ENCODE results near the gene SLC10A2. TPM values are rescaled to one million over a fixed set of nuclear protein-coding genes. Genes with fewer than 3 reads are reported as not detected.

Gene SLC10A2
- total and polyA plus RNA-seq, 2 donors: under 0.01 to 0.07 TPM

DNA sequence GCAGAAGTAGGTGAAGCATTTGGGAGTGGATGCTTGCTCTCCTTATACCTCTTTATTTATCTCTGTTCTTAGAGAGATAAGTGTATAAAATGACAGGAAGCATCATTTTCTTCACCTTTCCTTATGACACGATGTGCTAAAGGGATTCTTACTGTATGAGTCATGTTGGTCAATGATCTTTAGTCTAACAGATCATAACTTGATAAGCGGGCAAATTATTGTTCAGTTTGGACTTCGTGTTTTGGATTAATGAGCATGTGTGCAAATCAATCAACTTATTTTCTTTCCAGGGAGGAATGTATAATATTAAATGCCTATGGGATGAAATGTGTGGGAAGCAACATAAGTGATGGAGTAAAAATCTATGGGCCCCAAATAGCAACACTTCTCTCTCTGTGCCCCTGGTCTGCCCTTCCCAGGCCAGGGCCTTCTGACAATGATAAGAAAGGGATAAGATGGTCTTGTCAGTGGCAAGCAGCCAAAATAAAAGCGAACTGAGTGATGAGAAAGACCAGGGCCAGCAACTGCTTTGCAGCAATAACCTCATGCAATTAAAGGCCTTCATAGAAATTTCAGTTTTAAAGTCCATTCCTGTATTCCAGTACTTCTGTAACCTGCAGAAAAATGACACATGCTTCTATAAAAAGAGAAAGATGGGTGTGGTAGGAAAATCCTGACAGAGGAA lies 61.4 kb downstream of the SLC10A2 start:
- Histone ChIP-seq H3K4me3 (ENCODE audit: low read length in 2 of 2) (no peak overlapping the region), H3K27ac (ENCODE audit: low read depth in 1 of 2, low read length in 1 of 2) (no peak overlapping the region), H3K27me3 (ENCODE audit: control insufficient read depth in 2 of 2, insufficient read depth in 1 of 2, low read length in 1 of 2) (no peaks in the 10 kb centered on the region), H3K4me1 (ENCODE audit: control insufficient read depth in 2 of 2, insufficient read depth in 2 of 2, low read length in 2 of 2) (no peaks in the 10 kb centered on the region), H3K9me3 (ENCODE audit: control insufficient read depth in 2 of 2, insufficient read depth in 1 of 2, low read length in 1 of 2) (no peaks in the 10 kb centered on the region), H3K36me3 (ENCODE audit: control insufficient read depth in 2 of 2, insufficient read depth in 2 of 2, low read length in 1 of 2) (no peaks in the 10 kb centered on the region)
- WGBS: 90% methylated on average over 4 of the region's 4 CpGs
- DNase-seq (ENCODE audit: low read depth in 6 of 9, low spot score in 9 of 9): no peak

DNA sequence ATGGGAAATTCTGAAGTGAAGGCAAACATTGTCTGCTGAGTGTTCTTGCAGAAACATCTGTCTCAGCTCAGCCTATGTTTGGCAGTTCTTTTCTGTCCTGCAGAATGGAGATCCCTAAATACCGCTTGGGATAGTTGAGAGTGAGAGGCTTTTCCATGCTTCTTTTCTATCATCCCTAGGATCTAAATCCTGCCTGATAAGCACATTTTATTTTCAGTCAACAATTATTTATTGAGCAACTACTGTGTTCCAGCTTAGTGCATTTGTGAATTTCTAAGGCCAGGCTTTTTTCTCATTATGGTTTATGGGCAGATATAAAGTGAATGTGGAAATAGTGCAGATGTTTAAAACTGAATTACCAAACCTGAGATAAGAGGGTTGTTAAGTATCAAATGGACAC lies 62.6 kb downstream of the SLC10A2 start:
- DNase-seq (ENCODE audit: low read depth in 6 of 9, low spot score in 9 of 9): no peak
- no peak overlapping the region for H3K4me3 ChIP-seq (ENCODE audit: low read length in 2 of 2)
- no peaks in the 10 kb centered on the region for H3K27me3 ChIP-seq (ENCODE audit: control insufficient read depth in 2 of 2, insufficient read depth in 1 of 2, low read length in 1 of 2)
- 96% methylated on average over 1 of the region's 1 CpG for WGBS
- no peak overlapping the region for H3K27ac ChIP-seq (ENCODE audit: low read depth in 1 of 2, low read length in 1 of 2)
- no peaks in the 10 kb centered on the region for H3K4me1 ChIP-seq (ENCODE audit: control insufficient read depth in 2 of 2, insufficient read depth in 2 of 2, low read length in 2 of 2)
- no peaks in the 10 kb centered on the region for H3K9me3 ChIP-seq (ENCODE audit: control insufficient read depth in 2 of 2, insufficient read depth in 1 of 2, low read length in 1 of 2)
- H3K36me3 ChIP-seq (ENCODE audit: control insufficient read depth in 2 of 2, insufficient read depth in 2 of 2, low read length in 1 of 2): no peaks in the 10 kb centered on the region

DNA sequence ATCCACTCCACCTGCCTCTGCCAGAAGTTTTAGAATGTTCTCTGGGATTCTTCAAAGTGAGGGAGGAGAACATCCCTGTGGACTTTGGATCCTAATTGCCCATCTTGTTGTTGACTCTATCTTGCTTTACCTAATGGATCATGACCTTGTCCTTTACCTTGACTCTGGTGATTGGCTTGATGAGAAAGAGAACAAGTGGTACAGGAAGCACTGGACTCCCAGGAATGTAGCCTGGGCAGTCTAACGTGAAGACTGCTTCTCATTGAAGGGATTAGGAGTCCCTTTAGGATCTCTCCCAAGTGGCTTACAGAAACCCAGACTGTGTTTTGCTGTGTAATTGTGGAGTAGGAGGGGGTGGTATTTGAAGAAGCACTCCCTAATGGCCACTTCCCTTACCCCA lies 63.9 kb downstream of the SLC10A2 start:
- no peaks in the 10 kb centered on the region for H3K27me3 ChIP-seq (ENCODE audit: control insufficient read depth in 2 of 2, insufficient read depth in 1 of 2, low read length in 1 of 2)
- H3K27ac ChIP-seq (ENCODE audit: low read depth in 1 of 2, low read length in 1 of 2): no peak overlapping the region
- no peaks in the 10 kb centered on the region for H3K36me3 ChIP-seq (ENCODE audit: control insufficient read depth in 2 of 2, insufficient read depth in 2 of 2, low read length in 1 of 2)
- no peak overlapping the region for H3K4me3 ChIP-seq (ENCODE audit: low read length in 2 of 2)
- WGBS: 89% methylated on average over 1 of the region's 1 CpG
- H3K4me1 ChIP-seq (ENCODE audit: control insufficient read depth in 2 of 2, insufficient read depth in 2 of 2, low read length in 2 of 2): no peaks in the 10 kb centered on the region
- no peak for DNase-seq (ENCODE audit: low read depth in 6 of 9, low spot score in 9 of 9)
- no peaks in the 10 kb centered on the region for H3K9me3 ChIP-seq (ENCODE audit: control insufficient read depth in 2 of 2, insufficient read depth in 1 of 2, low read length in 1 of 2)

DNA sequence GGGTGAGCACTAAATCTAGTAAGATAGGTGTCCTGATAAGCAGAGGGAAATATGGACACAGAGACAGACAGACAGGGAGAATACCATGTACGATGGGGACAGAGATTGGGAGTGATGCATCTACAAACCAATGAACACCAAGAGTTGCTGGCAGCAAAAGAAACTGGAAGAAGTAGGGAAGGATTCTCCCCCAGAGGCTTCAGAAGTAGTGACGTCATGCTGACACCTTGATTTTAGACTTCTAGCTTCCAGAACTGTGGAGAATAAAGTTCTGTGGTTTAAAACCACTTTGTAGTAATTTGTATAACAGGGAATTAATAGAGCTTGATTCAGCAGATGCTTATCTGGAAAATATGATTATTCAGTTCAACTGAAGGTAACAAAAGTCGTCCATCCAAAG lies 66.1 kb downstream of the SLC10A2 start:
- no peaks in the 10 kb centered on the region for H3K36me3 ChIP-seq (ENCODE audit: control insufficient read depth in 2 of 2, insufficient read depth in 2 of 2, low read length in 1 of 2)
- DNase-seq (ENCODE audit: low read depth in 6 of 9, low spot score in 9 of 9): no peak
- H3K27me3 ChIP-seq (ENCODE audit: control insufficient read depth in 2 of 2, insufficient read depth in 1 of 2, low read length in 1 of 2): no peaks in the 10 kb centered on the region
- peaks cover 0 to 4% of the 10 kb centered on the region in 2 donors for H3K9me3 ChIP-seq (ENCODE audit: control insufficient read depth in 2 of 2, insufficient read depth in 1 of 2, low read length in 1 of 2)
- no peak overlapping the region for H3K4me3 ChIP-seq (ENCODE audit: low read length in 2 of 2)
- H3K27ac ChIP-seq (ENCODE audit: low read depth in 1 of 2, low read length in 1 of 2): no peak overlapping the region
- 94% methylated on average over 3 of the region's 3 CpGs for WGBS
- H3K4me1 ChIP-seq (ENCODE audit: control insufficient read depth in 2 of 2, insufficient read depth in 2 of 2, low read length in 2 of 2): no peaks in the 10 kb centered on the region

DNA sequence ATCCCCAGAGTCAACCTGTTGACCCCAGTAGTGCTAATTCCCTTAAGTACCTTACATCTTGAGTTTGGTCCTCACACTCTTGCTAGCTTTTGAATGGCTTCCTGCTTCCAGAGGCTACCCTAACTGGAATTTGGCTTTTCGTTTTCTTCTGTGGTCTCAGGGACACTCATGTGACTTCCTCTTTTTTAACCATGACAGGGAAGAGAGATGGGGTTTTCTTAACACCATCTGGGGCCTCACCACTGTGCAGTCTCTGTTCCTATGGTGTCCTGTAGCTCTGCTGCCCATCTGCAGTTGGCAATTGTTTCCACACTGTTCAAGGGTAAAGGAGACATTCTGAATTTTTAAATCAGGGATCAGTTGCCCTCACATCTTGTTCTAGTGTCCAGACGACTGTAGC lies 66.7 kb downstream of the SLC10A2 start:
- no peaks in the 10 kb centered on the region for H3K4me1 ChIP-seq (ENCODE audit: control insufficient read depth in 2 of 2, insufficient read depth in 2 of 2, low read length in 2 of 2)
- H3K4me3 ChIP-seq (ENCODE audit: low read length in 2 of 2): no peak overlapping the region
- peaks cover 0 to 8% of the 10 kb centered on the region in 2 donors for H3K9me3 ChIP-seq (ENCODE audit: control insufficient read depth in 2 of 2, insufficient read depth in 1 of 2, low read length in 1 of 2)
- no peaks in the 10 kb centered on the region for H3K36me3 ChIP-seq (ENCODE audit: control insufficient read depth in 2 of 2, insufficient read depth in 2 of 2, low read length in 1 of 2)
- DNase-seq (ENCODE audit: low read depth in 6 of 9, low spot score in 9 of 9): no peak
- H3K27ac ChIP-seq (ENCODE audit: low read depth in 1 of 2, low read length in 1 of 2): no peak overlapping the region
- no peaks in the 10 kb centered on the region for H3K27me3 ChIP-seq (ENCODE audit: control insufficient read depth in 2 of 2, insufficient read depth in 1 of 2, low read length in 1 of 2)
- 49% methylated on average over 2 of the region's 2 CpGs for WGBS

Other genes starting within 250 kb of the SLC10A2 start
- 71.5 TPM for gene ERCC5, start 220.4 kb downstream of the SLC10A2 start, total RNA-seq
- 135 TPM for gene ERCC5, start 220.4 kb downstream of the SLC10A2 start, polyA plus RNA-seq

All from thymus (tissue), 11 donors.